NT2/D1 (cell line): ENCODE measurements around the gene KBTBD8.

Experiments used
- DNase-seq: peaks from one replicate; pipeline ENCODE4 v3.0.0-alpha.2; 2011; ENCODE audit warnings: low read depth, low spot score
- H3K27me3 ChIP-seq: 2 replicates; pipeline ENCODE4 v1.6.0; 2011; ENCODE audit warnings: mild to moderate bottlenecking; ENCODE audit not compliant: insufficient read length, insufficient read depth
- H3K36me3 ChIP-seq: 2 replicates; pipeline ENCODE4 v1.6.1; 2011; ENCODE audit warnings: mild to moderate bottlenecking, low read length, mixed read lengths; ENCODE audit not compliant: insufficient read depth, insufficient read length
- H3K4me1 ChIP-seq: 2 replicates; pipeline ENCODE4 v1.5.1; 2011; ENCODE audit not compliant: insufficient read depth, insufficient read length
- H3K4me3 ChIP-seq: 2 replicates; pipeline ENCODE4 v1.5.1; 2011; ENCODE audit warnings: low read depth; ENCODE audit not compliant: insufficient read length
- H3K9ac ChIP-seq: 2 replicates; pipeline ENCODE4 v1.6.0; 2011; ENCODE audit warnings: low read depth; ENCODE audit not compliant: insufficient read length
- H3K9me3 ChIP-seq: 2 replicates; pipeline ENCODE4 v1.5.1; 2011; ENCODE audit warnings: mild to moderate bottlenecking, low read length; ENCODE audit not compliant: insufficient read depth
- SUZ12 ChIP-seq: IDR thresholded peaks from 2 replicates; pipeline ENCODE4 v1.6.1; 2011; ENCODE audit not compliant: insufficient read length, insufficient read depth; ENCODE audit errors: extremely low read depth
- YY1 ChIP-seq: IDR thresholded peaks from 2 replicates; pipeline ENCODE4 v1.6.1; 2011; ENCODE audit not compliant: insufficient read length, insufficient read depth
- ZNF274 ChIP-seq: IDR thresholded peaks from 2 replicates; pipeline ENCODE4 v1.6.1; 2011; ENCODE audit warnings: mild to moderate bottlenecking, low read depth, low read length

Gene KBTBD8

DNA sequence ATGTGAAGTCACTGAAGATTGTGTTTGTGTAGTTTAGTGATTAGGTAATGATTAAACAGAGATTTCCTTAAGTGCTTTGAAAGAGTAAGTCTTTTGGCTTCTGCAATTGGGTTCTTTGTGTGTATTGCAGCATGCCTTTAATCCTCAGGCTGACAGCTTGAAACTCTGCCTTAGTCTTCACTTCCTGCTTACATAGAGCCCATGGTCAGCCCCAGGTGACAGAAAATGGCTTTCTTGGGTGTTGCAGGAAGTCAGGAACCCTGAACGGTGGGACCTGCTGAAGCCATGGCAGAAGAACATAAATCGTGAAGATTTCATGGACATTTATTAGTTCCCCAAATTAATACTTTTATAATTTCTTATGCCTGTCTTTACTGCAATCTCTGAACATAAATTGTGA is 61.3 kb downstream of the KBTBD8 start:
- H3K4me3 ChIP-seq, result no peak overlapping the region
- no peaks in the 10 kb centered on the region for H3K36me3 ChIP-seq
- no peaks in the 10 kb centered on the region for H3K27me3 ChIP-seq
- no peak overlapping the region for H3K9ac ChIP-seq
- TF ChIP-seq YY1, result no peak
- TF ChIP-seq ZNF274, result no peak
- no peak for TF ChIP-seq SUZ12
- H3K4me1 ChIP-seq, result no peaks in the 10 kb centered on the region
- peaks cover 10% of the 10 kb centered on the region; the same call in 1 of the 2 replicates for H3K9me3 ChIP-seq
- DNase-seq, result no peak
